NCI-H446 treated with DMSO at 0.1 percent for 48 hours (cell line): ENCODE measurements around the gene SRSF12.

Experiments
- DNase-seq: peaks from one replicate; lab custom pipeline; 2025; lab: John Stamatoyannopoulos, UW

SRSF12 gene

DNA sequence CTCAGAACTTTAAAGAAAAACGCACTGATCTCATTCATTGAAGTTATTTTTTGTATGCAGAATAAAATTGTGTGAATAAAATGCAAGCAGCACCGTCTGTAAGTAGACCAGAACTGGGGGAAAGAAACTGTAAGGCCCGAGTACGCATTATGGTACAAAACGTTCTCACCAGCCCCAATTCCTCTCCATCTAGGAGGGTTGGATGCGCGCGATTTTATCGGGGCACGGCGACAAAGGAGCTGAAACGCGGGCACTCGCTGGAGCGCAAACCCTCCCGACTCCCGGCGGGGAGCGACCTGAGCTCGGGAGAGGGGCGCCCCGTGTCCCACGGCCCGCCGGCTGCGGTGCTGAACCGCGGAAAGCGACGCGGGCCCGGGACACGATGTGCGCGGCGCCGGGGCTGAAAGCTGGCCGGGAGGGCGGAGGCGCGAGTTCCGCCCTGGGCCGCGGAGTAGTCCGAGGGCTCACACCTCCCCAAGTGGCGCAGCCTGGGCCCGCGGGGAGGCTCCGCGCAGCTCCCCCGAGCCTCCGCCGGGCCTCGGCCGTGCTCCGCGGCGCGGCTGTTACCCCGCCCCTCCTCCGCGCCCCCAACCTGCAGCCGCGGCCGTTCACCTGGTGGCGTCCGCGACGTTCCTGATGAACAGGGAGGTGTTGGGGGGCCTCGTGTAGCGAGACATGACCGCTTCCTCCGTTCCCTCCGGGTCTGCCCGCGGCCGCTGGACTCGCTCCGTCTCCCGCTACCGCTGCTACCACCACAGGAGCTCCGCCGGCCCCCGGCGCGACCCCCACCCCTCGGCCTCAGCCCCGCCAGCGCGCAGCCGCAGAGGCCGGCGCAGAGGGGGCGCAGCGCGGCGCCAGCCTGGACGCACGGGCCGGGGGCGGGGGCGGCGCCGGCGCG is at the start of gene SRSF12:
Gene SRSF12 (minus strand): TSS at position 861 of the 898 bp plus-strand sequence. CDS start 184 bp downstream, at position 677.
- no peak for DNase-seq

DNA sequence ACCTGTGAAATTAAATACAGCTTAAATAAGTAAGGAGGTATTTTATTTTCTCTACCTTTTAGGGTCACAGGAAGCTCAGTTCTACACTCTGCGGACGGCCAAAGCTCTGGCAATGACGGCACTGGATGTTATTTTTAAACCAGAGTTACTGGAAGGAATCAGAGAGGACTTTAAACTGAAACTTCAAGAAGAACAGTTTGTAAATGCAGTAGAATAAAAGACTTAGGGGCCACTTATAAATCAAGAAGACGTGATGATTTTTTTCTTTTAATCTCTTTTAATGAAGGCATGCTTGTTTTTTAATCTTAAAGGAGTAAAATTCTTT is 44.1 kb upstream of the SRSF12 start:
- no peak for DNase-seq

DNA sequence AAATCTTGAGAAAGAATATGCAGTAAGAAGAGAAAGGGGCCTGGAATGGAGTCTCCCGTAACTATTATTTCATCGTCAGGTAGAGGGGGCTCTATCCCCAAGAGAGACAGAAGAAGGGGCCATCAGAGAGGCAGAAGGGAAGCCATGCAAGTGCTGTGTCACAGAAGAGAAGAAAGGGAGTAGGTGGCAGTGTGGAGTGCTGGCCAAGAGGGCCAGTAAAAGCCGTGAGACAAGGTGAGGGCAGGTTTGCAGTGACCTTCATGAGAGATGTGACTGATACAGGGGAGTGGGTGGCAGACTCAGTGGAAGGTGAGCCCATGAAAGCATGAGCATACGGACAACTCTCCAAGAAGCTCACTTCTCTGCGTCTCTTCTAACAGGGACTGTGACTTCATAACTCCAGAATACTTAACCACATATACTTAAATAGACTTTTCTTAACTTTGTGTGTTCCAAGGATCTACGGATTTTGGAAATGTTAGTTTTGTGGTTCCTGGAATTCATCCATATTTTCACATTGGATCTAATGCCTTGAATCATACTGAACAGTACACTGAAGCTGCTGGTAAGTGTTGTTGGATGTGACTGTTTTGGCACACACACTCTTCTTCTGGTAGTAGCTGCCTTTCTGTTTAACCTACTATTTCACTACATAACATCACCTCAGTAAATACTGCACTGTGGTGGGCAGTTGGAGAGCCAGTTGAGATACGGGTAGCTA is 43.6 kb upstream of the SRSF12 start:
- DNase-seq: no peak

DNA sequence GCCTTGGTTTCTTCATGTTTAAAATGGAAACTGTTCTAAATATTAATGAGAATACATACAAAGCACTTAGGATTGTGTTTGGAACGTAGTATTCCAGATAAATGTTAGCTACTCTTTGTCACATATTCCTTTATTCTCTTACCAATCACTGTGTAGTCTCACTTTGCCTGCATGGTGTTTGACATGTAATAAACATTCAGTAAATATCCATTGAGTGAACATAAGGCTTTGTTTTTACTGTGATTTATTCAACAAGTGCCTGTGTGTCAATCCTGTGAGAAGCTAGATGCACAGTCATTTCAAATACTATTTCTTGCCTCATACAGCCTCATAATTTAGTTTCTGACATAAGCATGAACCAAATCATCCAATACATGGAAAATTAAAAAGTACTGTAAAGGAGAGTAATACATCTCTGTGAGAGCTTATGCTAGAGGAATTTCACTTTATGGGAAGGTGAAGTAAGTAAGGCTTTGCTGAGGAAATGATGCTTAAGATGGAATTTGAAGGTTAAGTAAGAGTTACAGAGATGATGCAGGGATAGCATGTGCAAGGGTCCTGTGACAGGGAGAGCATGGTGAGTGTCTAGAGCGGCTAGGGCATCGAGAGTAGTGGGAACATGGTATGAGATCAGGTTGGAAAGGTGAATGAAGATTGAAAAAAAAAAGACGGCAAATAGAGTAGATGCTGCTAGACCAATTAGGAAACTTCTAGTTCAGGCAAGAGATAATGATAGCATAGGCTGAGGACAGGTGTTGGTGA is 42.6 kb upstream of the SRSF12 start:
- no peak for DNase-seq

DNA sequence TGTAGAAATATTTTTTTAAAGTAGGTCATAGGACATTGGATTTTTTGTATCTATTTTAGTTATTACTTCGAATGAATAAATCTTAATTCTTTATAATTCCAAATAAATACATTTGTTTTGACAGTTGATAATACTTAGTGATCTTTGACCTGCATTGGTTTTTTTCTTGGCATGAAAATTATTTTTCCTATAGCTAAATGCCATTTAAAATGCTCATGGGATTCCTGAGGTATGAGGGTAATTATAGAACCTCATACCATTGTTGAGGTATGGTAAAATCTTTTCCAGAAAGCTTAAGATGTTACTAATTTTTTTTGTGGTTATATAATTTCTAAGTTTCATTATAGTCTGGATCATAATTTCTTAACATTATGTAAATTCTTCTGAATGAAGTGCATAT is 36.3 kb upstream of the SRSF12 start:
- DNase-seq: no peak

DNA sequence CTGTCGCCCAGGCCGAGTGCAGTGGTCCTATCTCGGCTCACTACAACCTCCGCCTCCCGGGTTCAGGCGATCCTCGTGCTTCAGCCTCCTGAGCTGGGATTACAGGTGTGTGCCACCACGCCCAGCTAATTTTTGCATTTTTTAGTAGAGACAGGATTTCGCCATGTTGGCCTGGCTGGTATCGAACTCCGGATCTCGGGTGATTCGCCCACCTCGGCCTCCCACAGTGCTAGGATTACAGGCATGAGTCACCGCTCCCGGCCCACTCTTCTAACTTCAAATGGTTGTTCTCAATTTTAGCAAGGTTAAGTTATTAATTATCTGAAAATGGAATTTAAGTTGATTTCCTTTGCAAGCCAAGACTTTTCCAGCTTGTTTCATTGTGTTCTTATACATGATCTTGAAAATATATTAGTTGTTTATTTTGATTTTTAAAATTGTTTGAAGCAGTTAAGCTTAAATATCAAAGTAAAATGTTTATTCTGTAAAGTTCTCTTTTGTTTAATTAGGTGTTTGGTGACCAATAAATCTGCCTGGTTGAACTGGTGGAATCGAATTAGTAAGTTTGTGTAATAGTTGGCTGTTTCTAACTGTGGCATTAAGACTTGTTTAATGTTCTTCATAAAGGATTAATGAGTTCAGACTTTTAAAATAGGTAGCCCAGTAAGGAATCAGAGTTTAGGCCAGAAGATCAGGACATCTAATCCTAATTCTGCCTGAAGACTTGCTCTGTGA is 30.3 kb upstream of the SRSF12 start:
- DNase-seq: no peak

DNA sequence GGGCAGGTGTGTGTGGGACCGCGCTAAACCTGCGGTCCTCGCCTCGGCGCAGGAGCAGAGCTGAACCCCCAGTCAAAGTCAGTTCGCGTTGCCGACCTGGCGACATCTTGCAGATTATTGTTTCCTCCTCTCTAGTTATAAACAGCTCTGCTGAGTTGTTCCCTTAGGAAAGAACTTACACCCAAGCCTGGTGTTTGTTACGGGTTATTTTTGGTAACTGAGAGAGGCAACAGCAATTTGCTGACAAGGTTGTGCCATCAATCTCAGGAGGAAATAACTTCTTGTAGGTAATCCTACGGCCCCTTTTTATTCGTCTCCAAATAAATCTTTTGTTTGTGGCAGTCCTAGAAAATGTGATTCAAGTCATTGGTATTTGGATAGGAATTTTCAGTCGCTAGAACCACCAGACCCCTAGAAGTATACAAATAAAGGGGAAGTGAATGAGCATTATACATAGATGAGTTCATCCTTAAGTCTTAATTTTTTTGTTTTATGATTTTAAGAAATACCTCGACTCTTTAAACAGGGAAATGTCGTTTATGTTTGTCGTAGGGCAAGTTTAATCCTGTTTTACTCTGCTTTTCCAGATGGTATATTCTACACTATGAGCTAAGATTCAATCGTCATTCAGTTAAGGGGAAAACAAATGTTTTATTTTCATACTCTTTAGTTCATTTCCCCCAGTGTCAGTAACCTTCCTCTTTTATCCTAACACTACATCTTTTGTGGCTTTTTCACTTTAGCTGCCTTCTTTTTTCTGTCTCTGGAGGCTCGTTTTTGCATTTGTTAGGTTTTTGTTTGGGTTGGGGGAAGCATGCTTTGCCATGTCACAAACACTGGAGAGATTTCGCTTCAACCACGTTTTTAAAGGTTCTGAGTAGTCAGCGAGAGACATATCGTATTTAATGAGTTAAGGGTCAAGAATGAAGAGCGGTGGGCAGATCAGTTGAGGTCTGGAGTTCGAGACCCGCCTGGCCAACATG is 29.1 kb upstream of the SRSF12 start:
- no peak for DNase-seq

DNA sequence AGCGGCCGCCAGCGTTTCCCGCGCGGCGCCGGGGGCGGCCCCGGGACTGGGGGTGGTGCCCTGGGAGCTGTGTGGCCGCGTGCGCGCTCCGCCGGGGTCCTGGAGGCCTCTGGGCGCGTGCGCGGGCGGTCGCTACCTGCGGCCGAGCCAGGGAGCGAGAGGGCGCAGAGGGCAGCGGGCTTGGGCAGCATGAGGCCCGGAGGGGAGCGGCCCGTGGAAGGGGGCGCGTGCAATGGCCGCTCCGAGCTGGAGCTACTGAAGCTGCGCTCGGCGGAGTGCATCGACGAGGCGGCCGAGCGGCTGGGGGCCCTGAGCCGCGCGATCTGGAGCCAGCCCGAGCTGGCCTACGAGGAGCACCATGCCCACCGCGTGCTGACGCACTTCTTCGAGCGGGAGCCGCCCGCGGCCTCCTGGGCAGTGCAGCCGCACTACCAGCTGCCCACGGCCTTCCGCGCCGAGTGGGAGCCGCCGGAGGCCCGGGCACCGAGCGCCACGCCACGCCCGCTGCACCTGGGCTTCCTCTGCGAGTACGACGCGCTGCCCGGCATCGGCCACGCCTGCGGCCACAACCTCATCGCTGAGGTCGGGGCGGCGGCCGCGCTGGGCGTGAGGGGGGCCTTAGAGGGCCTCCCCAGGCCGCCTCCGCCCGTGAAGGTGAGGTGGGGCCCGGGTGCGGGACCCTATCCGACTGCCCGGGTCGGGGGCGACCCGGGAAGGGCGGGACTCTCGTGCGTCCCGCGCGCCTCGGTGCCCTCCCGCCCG is 28.3 kb upstream of the SRSF12 start, which contains the start of gene PM20D2:
Gene PM20D2 (plus strand): TSS at position 100 of the 762 bp plus-strand sequence. CDS start 90 bp downstream, at position 190.
- peak; percentile 28 for DNase-seq

DNA sequence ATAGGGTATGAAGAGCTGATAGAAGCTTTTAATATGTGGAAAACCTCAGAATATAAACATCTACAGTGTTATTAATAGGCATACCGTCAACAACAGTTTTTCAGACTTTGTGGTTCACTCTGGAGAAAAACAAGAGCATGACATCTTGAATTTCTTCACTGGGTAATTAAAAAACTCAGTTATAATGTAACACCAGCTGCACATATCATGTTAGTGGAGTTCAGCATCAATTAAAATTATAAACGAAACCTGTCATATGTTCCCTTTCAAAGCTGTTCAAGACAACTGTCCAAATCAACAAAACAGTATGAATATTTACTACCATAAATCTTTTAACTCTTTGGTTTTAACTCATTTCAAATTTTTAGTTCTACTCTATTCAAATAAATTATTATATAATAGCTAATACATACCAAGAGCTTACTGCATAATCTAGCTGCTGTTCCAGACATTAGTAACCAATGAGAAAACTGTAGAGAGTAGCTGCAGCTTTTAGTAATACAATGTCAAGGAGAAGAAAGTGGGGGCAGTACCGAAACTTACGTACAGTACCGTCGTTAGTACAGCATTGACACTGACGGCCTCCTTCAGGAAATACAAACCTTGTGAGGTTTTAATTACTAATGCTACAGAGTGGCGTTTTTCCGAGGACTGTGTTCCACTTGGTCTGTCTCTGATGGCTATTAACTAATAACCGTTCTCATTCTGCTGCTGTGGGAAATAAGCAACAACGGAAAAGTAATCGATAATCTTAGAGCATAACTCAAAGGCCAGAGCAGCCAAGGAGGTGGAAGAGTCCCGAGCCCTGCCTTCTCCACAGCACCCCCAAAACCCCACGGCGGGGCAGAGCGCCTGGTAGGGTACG is 27.5 kb upstream of the SRSF12 start:
- no peak for DNase-seq

DNA sequence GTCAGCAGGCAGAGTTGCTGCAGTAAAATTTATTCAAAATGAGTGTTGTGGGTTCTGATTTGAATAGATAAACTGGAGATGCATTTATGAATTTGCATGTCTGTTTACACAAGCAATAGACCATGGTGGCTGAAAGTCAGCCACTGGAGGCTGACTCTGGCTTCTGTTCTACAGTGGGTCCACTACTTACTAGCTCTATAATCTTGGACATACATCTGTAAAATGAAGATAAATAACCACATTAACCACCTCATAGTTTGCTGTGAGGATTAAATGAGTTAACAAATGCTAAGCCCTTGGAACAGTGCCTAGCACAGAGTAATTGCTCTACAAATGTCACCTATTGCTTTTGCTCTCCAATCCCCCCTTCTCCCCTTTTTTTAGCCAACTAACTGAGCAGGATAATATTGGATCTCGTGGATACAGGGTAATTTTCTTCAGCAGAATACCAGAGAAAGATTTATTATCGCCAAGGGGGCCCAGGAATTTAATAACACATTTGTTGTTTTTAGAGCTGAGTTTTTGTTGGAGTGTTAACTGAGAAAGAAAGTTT is 26.6 kb upstream of the SRSF12 start:
- no peak for DNase-seq

DNA sequence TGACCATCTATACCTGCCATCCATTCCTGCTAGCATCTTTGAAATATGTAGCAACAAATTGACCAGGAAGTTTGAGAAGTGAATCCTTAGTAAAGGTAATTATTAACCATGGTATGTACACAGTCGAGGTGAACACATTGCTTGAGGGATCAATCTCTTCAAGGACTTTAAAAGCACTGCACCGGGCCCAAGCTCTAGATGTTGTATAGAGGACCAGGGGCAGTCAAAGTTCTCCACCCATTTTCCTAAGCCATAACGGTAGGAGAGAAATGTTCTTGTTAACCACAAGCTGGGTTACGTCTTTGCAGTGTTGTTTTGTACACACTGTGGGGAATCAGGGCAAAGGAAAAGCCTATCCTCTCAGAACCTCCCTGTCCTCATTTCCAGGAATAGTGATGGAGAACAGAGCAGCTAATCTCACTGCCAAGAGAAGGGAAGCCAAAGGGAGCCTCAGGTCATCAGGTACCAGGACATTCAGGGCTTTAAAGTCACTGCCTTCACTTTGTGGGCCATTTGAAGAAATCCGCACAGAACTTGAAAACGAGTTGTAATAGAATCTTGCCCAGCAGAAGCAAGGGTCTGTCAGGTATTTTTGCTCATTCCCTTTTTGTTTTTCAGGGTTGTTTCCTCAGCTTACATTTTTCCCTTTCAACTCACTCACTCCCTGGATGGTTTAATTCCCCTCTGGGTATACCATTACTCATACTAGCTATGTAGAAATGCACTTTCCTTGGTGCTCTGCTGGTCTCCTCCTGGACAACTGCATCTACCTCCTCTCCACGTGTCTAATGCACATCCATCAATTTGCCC is 22.7 kb upstream of the SRSF12 start:
- no peak for DNase-seq

DNA sequence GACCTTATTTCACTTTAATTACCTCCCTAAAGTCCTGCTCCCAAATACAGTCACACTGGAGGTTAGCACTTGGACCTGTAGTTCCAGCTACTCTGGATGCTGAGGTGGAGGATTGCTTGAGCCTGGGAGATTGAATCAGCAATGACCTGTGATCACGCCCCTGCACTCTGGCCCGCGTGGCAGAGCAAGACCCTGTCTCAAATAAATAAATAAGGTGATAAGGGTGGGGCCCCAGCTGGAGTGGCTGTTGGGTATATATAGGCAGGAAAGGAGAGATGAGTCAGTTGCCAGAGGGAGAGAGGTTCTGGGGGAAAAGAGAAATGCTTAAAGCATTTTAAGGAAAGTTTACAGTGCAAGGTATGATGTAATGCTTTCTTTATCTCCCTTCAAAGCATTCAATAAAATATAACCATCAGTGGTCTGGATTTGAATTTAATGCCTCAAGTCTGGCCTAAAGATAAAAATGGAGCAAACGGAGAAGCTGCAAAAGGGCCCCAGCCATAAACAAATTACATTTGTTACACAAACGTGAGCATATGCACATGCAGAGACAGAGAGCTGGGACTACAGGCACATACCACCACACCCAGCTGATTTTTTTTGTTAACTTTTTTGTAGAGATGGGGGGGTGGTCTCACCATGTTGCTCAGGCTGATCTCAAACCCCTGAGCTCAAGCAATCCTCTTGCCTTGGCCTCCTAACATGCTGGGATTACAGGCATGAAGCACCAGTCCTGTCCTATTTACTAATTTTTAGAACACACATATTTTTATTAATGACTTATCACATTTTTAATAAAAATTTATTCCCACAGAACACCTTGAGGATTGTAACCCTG is 21.9 kb upstream of the SRSF12 start:
- DNase-seq: no peak

DNA sequence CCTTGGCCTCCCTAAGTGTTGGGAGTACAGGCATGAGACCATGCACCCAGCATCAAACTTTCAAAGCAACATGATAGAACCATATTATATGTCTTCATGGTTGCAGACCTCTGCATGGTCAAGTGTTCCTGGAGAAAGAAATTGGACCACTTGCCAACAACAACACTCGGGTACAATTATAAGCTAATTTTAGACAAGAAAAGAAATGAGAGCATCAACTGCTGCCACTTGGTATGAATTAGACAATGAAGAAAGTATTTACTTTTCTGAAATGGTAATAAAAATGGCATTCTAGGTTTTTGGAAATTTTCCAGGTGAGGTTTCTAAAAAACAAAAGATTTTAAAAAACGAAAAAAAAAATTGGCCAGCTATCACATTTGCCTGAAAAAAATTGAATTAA is 20.3 kb upstream of the SRSF12 start:
- DNase-seq: no peak

DNA sequence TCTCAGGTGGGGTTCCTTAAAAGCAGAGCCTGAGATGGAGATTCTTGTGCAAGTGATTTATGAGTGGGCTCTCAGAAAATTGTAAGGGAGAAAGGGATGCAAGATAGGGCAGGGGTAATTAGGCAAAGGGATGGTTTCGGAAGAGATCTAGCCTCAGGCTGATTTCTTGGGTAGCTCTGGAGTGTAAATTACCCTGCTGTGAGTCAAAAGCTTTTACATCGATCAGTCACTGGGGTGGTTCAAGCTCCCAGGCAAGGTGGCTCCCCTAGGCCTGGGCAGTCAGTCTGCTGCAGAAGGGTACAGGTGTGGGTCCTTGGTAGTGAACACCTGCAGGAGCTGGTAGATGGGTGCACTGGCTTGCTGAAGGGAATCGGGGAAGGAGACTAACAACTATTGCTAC is 16.9 kb upstream of the SRSF12 start:
- no peak for DNase-seq

DNA sequence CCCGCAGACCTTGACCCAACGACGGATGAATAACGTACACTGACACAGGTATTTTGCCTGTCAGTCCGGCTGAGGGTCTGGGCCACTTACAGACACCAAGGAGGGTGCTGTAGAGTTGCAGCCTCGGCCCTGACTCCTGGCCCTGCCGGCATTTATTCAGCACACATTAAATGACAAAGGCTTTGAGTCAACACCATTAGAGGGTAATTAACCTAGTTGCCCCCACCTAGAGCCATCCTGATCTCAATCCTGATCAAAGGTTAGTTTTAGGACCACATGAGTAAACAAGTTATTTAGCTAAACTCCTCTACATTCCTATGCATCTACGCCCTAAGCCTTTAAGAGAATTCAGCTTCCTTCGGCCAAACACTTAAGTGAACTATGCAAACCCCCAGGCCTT is 16.1 kb upstream of the SRSF12 start:
- DNase-seq: no peak

DNA sequence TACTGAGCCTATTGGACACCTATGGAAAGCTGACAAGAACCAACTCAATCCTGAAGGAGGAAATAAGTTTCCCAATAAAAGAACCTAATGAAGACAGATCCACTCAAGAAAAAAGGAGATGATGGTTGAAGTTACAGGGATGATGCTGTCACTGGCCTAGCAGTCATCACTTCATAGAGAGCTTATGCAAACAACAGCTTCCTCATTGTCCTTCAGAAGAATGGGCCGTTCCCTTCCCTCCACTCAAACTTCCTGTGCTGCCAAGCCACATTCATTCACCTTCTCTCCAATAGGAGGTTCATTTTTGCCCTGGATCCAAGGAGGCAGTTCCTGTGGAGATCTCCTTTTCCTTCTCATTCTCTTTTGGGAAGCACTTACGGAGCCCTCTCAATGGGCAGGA is 14.2 kb upstream of the SRSF12 start:
- no peak for DNase-seq

DNA sequence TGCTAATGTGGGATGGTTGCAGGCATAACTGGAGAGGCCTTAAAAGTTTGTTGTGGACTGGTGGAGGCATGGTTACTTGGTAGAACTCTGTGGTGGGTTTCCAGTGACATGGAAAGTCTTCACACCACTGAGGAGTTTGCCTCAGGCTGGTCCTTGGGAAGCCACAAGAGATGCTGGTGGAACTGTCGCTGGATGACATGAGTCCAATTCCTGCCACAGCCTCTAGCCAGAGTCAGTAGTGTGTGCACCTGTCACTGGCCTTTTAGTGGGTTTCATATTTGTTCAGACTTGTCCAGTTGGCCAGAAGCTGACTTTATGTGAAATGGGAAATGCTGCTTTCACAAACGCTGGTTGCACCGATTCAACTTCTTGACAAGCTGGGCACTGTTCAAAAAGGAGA is 13.7 kb upstream of the SRSF12 start:
- DNase-seq: no peak
